ENCODE measurements around the gene VSTM2B. TPM values are rescaled to one million over a fixed set of nuclear protein-coding genes. Genes with fewer than 3 reads are reported as not detected.

VSTM2B gene
- total RNA-seq, 1 experiment from 2014 or later = not detected

DNA sequence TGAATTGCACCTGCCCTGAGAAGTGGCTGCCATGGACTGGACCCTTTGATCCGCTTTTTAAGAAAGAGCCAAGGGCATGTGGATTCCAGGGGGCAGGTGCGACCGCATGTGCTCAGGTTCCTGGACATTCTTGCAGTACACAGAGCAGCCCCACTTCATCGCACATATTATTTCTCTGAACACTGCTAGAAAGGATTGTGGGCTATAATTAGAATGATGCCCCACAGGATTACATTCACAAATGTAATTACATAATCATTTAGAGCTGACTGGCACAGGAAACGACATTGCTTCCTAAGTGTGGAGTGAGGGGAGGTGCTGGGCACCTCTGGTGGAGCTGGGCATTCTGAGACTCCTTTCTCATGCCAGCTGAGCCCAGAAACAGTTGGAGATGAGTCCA, 37.5 kb upstream of the VSTM2B start:
- Histone ChIP-seq H3K4me1 (no peaks in the 10 kb centered on the region), H3K4me3 (ENCODE audit: low read depth, low read length) (no peak overlapping the region), H3K36me3 (ENCODE audit: control insufficient read depth, insufficient read depth, low read length) (no peaks in the 10 kb centered on the region), H3K27me3 (replicated peaks; ENCODE audit: control insufficient read depth, insufficient read depth, low read length) (no peaks in the 10 kb centered on the region), H3K9me3 (no peaks in the 10 kb centered on the region; the same call in 1 of the 2 replicates)
- Mint-ChIP-seq H3K27me3 (ENCODE audit: insufficient read depth, unreplicated experiment) (peaks cover 5% of the 10 kb centered on the region), H3K9me3 (ENCODE audit: unreplicated experiment) (peaks cover 2% of the 10 kb centered on the region), H3K4me3 (ENCODE audit: unreplicated experiment) (no peak overlapping the region), H3K27ac (ENCODE audit: unreplicated experiment) (no peak overlapping the region), H3K4me1 (ENCODE audit: low read depth, unreplicated experiment) (no peaks in the 10 kb centered on the region), H3K36me3 (ENCODE audit: insufficient read depth, unreplicated experiment) (no peaks in the 10 kb centered on the region)
- no TSS peak for BruUV-seq (replicated peaks)
- ChIA-PET POLR2A (no interaction called here), CTCF (no interaction called here)
- intact Hi-C loops (cut with micrococcal nuclease; ENCODE audit: unreplicated experiment) = no loop called here
- no peak for DNase-seq
- TF ChIP-seq, protein P1, sequence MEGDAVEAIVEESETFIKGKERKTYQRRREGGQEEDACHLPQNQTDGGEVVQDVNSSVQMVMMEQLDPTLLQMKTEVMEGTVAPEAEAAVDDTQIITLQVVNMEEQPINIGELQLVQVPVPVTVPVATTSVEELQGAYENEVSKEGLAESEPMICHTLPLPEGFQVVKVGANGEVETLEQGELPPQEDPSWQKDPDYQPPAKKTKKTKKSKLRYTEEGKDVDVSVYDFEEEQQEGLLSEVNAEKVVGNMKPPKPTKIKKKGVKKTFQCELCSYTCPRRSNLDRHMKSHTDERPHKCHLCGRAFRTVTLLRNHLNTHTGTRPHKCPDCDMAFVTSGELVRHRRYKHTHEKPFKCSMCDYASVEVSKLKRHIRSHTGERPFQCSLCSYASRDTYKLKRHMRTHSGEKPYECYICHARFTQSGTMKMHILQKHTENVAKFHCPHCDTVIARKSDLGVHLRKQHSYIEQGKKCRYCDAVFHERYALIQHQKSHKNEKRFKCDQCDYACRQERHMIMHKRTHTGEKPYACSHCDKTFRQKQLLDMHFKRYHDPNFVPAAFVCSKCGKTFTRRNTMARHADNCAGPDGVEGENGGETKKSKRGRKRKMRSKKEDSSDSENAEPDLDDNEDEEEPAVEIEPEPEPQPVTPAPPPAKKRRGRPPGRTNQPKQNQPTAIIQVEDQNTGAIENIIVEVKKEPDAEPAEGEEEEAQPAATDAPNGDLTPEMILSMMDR (IDR thresholded peaks at IDR 0.05; ENCODE audit: insufficient read depth in 1 of 2, low read depth in 1 of 2, low read length in 1 of 2, severe bottlenecking in 1 of 2, unreplicated experiment in 1 of 2) = no peak

DNA sequence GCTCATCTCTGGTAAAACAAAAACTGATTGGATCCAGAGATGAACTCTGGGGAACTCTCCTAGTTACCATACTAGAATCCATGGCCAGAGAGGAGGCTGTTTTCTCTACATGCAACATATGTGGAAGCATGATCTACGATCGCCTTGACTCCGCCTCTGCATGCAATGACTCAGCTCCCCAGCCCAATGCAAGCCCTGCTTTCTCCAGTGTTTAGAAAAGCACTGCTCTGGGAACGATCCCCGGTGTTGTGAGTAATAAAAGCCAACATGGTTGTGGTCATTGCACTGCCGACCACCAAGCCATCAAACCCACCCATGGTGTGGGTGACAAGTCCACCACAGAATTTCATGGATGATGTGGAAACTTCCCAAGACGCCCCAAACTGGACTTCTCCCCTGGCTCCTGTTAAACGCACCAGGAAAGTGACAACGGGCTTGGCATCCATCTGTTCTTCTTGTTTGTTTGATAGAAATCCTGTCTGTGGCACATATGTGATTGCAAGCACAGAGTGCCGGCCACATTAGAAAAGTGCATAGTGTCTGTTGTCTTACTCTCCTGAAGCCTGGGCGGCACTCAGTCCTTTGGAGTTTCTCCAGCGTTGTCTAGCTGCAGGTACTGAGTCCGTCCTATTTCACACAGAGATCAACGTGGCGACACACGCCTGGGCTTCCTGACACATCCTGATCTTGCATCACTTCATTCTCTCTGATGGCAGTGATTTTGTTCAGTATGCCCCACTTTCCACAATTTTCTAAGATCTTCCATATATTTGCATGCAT, 36.4 kb upstream of the VSTM2B start:
- Mint-ChIP-seq H3K4me1 (ENCODE audit: low read depth, unreplicated experiment) (no peaks in the 10 kb centered on the region), H3K9me3 (ENCODE audit: unreplicated experiment) (peaks cover 7% of the 10 kb centered on the region), H3K36me3 (ENCODE audit: insufficient read depth, unreplicated experiment) (no peaks in the 10 kb centered on the region), H3K27me3 (ENCODE audit: insufficient read depth, unreplicated experiment) (peaks cover 8% of the 10 kb centered on the region), H3K27ac (ENCODE audit: unreplicated experiment) (no peak overlapping the region), H3K4me3 (ENCODE audit: unreplicated experiment) (no peak overlapping the region)
- no peaks in the 10 kb centered on the region for H3K36me3 ChIP-seq (ENCODE audit: control insufficient read depth, insufficient read depth, low read length)
- TF ChIP-seq, protein P1 (IDR thresholded peaks at IDR 0.05; ENCODE audit: insufficient read depth in 1 of 2, low read depth in 1 of 2, low read length in 1 of 2, severe bottlenecking in 1 of 2, unreplicated experiment in 1 of 2) = no peak
- no peaks in the 10 kb centered on the region for H3K27me3 ChIP-seq (replicated peaks; ENCODE audit: control insufficient read depth, insufficient read depth, low read length)
- POLR2A ChIA-PET = no interaction called here
- no peak for DNase-seq
- no peak overlapping the region for H3K4me3 ChIP-seq (ENCODE audit: low read depth, low read length)
- intact Hi-C loops (cut with micrococcal nuclease; ENCODE audit: unreplicated experiment) = no loop called here
- H3K4me1 ChIP-seq = no peaks in the 10 kb centered on the region
- CTCF ChIA-PET = no interaction called here
- no TSS peak for BruUV-seq (replicated peaks)
- H3K9me3 ChIP-seq = no peaks in the 10 kb centered on the region; the same call in 1 of the 2 replicates

DNA sequence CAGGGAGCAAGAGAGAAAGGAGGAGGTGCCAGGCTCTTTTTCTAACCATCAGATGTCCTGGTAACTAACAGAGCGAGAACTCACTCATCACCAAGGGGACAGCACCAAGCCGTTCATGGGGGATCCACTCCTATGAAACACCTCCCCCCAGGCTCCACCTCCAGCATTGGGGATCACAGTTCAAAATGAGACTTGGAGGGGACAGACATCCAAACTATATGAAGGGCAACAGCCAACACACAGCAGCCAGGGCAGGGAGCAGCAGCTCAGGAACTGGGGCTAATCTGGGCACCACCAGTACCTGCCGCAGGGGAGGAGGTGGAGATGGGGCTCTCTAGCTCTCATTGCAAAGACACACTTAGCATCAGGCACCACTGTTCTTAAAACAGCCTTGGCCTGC, 34.3 kb upstream of the VSTM2B start:
- H3K27me3 Mint-ChIP-seq (ENCODE audit: insufficient read depth, unreplicated experiment) = peaks cover 8% of the 10 kb centered on the region
- BruUV-seq (replicated peaks) = no TSS peak

More for the DNA sequence above, 34.3 kb upstream of the VSTM2B start:
- no peaks in the 10 kb centered on the region for H3K36me3 ChIP-seq (ENCODE audit: control insufficient read depth, insufficient read depth, low read length)
- no peaks in the 10 kb centered on the region for H3K4me1 ChIP-seq
- Mint-ChIP-seq H3K4me3 (ENCODE audit: unreplicated experiment) (no peak overlapping the region), H3K4me1 (ENCODE audit: low read depth, unreplicated experiment) (no peaks in the 10 kb centered on the region), H3K36me3 (ENCODE audit: insufficient read depth, unreplicated experiment) (no peaks in the 10 kb centered on the region), H3K9me3 (ENCODE audit: unreplicated experiment) (peaks cover 11% of the 10 kb centered on the region), H3K27ac (ENCODE audit: unreplicated experiment) (no peak overlapping the region)
- intact Hi-C loops (cut with micrococcal nuclease; ENCODE audit: unreplicated experiment) = no loop called here
- CTCF ChIA-PET = interaction anchor here (0.6 kb wide), 1 partner anchor 11 kb away, joined by 6 read pairs; no protein-coding TSS in a partner anchor
- no peak overlapping the region for H3K4me3 ChIP-seq (ENCODE audit: low read depth, low read length)
- no peak for DNase-seq
- POLR2A ChIA-PET = no interaction called here
- H3K27me3 ChIP-seq (replicated peaks; ENCODE audit: control insufficient read depth, insufficient read depth, low read length) = no peaks in the 10 kb centered on the region
- TF ChIP-seq, protein P1 (IDR thresholded peaks at IDR 0.05; ENCODE audit: insufficient read depth in 1 of 2, low read depth in 1 of 2, low read length in 1 of 2, severe bottlenecking in 1 of 2, unreplicated experiment in 1 of 2) = no peak
- H3K9me3 ChIP-seq = no peaks in the 10 kb centered on the region; the same call in 1 of the 2 replicates

Data from Caco-2 (cell line).